ENCODE data around the gene RFX4.
A peak's percentile ranks its signal among the peaks of the same experiment; 100 is the strongest.
"Not testable (repeated sequence)": the region's sequence is repeated elsewhere in the genome, so short reads cannot be mapped to it uniquely, and the experiment has no call there.

RFX4 gene

DNA sequence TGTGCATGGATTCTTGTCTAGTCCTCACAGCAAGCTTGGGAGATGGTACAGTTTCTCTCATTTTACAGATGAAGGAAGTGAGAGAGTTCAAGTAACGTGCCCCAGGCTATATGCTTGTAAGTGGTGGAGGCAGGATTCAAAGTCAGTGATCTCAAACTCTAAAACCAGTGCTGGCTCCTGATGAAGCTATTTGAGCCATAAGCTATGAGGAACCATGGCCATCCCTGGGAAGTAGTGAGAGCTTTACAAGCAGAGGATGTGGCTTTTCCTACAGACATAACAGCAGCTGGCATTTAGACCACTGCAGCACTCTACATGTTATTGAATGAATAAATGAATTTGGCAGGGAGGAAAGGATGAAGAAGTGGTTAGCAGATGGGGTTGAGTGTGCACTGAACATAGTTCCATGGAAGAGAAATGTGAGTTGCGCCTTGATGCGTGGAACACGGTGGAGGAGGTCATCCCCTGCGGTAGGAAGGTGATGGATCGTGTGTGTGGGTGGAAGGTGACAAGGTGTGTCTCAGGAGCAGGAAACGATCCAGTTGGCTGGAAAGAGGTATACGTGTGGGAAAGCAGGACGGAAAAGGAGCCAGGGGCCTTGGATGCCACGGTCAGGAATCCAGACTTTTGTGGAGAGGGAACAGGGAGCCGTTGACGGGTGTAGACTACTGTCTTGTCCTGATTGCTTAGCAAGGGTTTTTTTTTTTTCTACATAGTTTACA lies 65.2 kb downstream of the RFX4 start:
- no peak for DNase-seq

GRCh38 chr12:106648736-106649135 lies 65.9 kb downstream of the RFX4 start:
- DNase-seq = peak; percentile 62

DNA sequence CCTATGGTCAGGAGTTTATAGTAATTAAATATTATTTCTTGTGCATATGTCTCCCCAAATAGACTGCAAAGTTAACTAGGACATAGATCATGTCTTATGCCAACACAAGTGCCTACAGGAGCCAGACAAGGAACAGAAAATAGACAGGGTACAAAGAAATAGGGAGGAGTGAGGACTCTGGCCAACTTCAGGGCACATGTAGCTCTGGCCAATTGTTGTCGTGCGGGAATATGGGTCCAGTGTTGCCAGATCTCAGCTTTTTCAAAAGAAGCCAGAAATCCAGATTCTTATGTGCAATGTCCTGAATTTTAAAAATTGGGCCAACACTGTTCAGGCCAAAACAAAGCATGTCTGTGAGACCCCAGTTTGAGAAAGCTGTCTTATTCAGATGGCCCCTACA lies 68.7 kb downstream of the RFX4 start:
- DNase-seq = no peak

- no peak for DNase-seq
These were observed 69.8 kb downstream of the RFX4 start for GRCh38 chr12:106652510-106653015.

GRCh38 chr12:106655577-106655976 lies 72.8 kb downstream of the RFX4 start:
- DNase-seq = no peak

GRCh38 chr12:106657488-106657887 lies 74.7 kb downstream of the RFX4 start:
- DNase-seq = no peak

DNA sequence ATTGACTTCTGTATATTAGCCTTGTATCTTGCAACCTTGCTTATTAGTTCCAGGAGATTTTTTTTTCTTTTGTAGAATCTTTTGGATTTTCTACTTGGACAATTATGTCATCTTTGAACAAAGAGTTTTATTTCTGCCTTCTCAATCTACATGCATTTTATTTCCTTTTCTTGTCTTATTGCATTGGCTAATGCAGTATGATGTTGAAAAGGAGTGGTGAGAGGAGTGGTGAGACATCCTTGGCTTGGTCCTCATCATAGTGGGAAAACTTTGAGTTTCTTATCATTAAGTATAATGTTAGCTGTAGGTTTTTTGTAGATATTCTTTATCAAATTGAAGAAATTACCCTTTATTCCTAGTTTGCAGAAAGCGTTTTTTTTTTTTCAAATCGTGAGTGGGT lies 80.6 kb downstream of the RFX4 start:
- no peak for DNase-seq

DNA sequence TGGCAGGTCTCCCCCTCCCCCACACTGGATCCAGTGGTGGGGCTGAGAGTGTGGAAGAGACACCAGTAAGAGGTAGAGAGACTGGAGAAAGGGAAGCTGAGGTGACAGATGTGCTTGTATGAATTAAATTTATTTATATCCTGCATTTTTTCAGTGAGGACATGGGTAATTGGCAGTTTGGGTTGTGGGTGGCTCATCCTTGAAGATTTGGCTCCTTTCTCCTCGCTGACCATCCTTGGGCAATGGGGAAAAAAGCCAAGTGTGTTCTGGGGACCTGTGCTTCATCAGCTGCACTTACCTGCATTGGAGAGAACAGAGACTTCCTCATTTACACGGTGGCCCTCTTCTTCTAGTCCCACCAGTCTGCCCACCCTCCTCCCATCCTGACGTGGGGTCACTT lies 86.4 kb downstream of the RFX4 start:
- no peak for DNase-seq

- no peak for DNase-seq
These were observed 87.3 kb downstream of the RFX4 start for GRCh38 chr12:106670131-106670530.

DNA sequence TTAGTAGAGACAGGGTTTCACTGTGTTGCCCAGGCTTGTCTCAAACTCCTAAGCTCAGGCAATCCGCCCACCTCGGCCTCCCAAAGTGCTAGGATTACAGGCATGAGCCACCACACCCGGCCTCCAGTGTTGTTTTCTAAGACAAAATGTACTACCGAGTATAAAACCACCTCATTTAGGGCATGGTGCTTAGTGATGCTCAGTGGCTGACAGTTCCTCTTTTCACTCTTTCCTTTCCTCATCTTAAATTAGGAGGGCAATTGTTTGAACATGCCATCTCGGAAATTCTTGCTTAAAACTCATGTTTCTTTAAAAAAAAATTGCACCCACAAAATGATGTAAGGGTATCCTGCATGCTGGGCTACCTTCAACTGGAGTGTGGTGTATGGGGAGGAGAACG lies 89.0 kb downstream of the RFX4 start:
- DNase-seq = no peak

- no peak for DNase-seq
These were observed 89.7 kb downstream of the RFX4 start for GRCh38 chr12:106672314-106673025.

GRCh38 chr12:106673141-106673540 lies 90.3 kb downstream of the RFX4 start:
- DNase-seq = no peak

GRCh38 chr12:106675651-106676435 lies 93.0 kb downstream of the RFX4 start:
- no peak for DNase-seq

DNA sequence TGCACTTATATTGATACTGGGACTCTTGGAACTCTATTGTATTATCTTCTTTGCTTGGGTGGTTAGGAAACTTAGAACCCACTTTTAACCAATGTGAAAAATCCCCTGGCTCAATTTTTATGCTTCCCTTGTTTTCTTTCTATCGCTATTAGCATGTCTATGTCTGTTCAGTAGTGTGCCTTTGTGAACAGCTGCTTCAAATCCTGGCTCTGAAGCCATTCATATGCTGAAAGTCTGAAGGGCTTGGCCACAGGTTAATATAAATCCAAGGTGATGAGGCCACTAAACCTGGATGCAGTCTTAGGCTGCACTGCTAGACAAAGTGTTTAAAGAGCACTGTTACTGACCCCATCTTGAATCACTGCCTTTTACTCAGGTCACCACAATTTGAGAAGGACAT lies 96.8 kb downstream of the RFX4 start:
- DNase-seq = no peak

DNA sequence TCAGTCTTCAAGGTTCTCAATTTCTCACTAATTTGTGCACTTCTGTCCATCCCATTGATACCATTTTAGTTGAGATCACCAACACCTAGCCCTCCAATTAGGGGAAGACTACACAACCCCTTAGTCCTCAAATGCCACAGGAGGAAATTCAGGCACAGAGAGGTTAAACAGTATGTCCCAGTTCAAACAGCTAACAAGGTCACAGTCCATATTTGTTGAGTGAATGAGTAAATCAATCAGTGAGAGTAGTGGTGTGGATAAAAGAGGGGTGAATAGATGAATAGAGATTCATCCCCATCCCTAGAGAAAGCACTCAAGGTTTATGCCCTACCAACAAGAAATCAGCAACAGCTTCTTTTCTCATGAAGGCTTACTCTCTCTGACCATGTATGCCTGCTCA lies 97.5 kb downstream of the RFX4 start:
- DNase-seq = no peak

DNA sequence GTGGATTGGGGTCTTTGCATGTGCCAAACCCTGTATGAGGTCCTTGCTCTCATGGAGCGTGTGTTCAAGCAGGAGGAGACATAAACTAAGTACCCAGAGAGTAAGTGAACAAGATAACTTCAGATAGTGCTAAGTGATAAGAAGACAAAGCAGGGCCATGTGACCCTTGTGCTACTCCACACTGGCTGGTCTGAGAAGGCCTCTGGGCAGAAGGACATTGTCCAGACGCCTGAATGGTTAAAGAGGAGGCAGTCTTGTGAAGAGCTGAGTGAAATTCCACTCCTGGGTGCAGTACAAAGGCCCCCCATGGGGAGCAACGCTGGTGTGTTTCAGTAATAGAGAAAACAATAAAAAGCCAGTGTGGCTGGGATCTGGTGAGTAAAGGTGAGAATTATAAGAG lies 98.4 kb downstream of the RFX4 start:
- peak; percentile 15 for DNase-seq

- no peak for DNase-seq
These were observed 99.9 kb downstream of the RFX4 start for GRCh38 chr12:106682594-106683234.

DNA sequence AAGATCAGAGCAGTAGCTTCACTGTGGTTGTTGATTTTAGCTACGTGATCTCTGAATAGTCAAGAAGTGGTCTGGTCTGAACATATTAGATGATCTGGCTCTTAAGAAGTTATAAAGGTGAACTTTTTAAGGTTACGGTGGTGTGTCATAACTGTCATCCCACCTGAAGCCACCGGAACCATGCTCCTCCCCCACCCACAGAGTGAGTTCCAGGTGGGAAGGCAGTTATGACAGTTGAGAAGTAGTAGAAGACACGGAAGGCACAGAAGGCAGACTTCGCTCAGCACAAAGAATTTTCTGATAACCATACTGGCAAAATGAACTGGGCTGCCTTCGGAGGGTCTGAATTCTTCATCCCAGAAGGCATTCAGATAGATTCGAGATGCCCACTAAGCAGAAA lies 101.7 kb downstream of the RFX4 start:
- no peak for DNase-seq

DNA sequence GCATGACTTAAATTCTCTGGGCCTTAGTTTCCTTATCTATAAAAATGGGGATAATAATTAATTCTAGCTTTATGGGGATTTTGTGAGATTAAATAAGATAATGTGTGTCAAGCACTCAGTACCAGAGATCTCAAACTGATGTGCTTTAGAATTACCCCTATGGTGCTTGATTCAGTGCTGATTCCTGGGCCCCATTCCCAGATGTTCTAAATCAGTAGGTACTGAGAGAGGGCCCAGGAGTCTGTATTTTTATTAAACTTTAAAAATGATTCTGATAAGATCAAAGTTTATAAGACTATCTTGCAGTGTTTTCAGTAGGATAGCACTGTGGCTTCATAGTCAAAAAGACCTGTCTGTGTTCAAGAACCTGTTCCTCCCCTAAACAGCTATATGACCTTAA lies 102.6 kb downstream of the RFX4 start:
- DNase-seq = no peak

- DNase-seq = no peak
These were observed 104.9 kb downstream of the RFX4 start for GRCh38 chr12:106687672-106688071.

DNA sequence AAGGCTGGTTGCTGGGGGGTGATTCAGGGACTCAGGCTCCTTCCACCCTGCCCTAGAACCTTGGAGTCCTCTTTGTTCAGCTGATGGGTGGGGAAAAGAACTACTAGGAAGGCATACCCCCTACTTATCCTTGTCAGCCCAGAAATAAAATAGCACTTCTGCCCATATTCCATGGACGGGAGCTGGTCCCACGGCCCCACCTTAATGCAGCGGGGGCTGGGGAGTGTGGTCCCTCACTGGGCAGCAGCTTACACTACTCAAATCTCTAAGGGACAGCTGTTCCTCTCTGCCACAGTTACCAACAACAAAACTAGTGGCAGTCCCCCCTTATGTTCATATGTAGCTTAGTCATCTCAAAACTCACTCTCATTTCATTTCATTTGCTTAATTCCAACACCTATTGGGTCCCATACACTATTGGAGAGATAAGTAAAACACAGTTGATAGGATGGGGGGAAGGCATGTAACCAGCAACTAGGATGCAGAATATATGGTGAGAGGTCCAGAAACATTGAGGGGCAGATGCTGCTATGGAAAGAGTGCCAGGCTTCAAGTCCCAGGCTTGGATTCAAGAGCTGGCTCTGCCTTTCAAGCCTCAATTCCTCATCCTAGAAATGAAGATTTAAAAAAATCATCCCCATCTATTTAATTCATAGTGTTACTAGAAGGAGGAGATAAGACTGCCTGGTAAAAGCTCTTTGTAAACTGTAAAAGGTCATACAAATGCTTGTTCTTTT lies 107.9 kb downstream of the RFX4 start:
- DNase-seq = no peak

GRCh38 chr12:106692033-106692432 lies 109.2 kb downstream of the RFX4 start:
- not testable (repeated sequence) for DNase-seq

All from NCI-H146 (cell line).